ENCODE measurements around the gene TIMP2. TPM values are rescaled to one million over a fixed set of nuclear protein-coding genes. Genes with fewer than 3 reads are reported as not detected.
"Not testable (repeated sequence)": the region's sequence is repeated elsewhere in the genome, so short reads cannot be mapped to it uniquely, and the experiment has no call there.

The TIMP2 gene
- total RNA-seq, 1 donor from 2014 or later, result 0.84 TPM

- Mint-ChIP-seq H3K27ac (no peak overlapping the region), H3K36me3 (ENCODE audit: low read depth) (no peaks in the 10 kb centered on the region), H3K4me1 (ENCODE audit: low read depth) (no peaks in the 10 kb centered on the region), H3K4me3 (ENCODE audit: low read depth) (no peak overlapping the region), H3K27me3 (ENCODE audit: low read depth) (no peaks in the 10 kb centered on the region), H3K9me3 (peaks cover 17% of the 10 kb centered on the region)
- intact Hi-C loops (cut with micrococcal nuclease), result no loop called here
- DNase-seq (ENCODE audit: low spot score), result no peak
Measured at GRCh38 chr17:78950870-78951269, 25.7 kb upstream of the TIMP2 start.

GRCh38 chr17:78947235-78948149 lies 22.3 kb upstream of the TIMP2 start:
- DNase-seq (ENCODE audit: low spot score), result no peak
- Mint-ChIP-seq H3K4me1 (ENCODE audit: low read depth) (no peaks in the 10 kb centered on the region), H3K9me3 (peaks cover 17% of the 10 kb centered on the region), H3K27ac (no peak overlapping the region), H3K27me3 (ENCODE audit: low read depth) (no peaks in the 10 kb centered on the region), H3K36me3 (ENCODE audit: low read depth) (no peaks in the 10 kb centered on the region), H3K4me3 (ENCODE audit: low read depth) (no peak overlapping the region)
- intact Hi-C loops (cut with micrococcal nuclease), result no loop called here

- Mint-ChIP-seq H3K4me3 (ENCODE audit: low read depth) (no peak overlapping the region), H3K9me3 (peaks cover 17% of the 10 kb centered on the region), H3K4me1 (ENCODE audit: low read depth) (no peaks in the 10 kb centered on the region), H3K36me3 (ENCODE audit: low read depth) (no peaks in the 10 kb centered on the region), H3K27ac (no peak overlapping the region), H3K27me3 (ENCODE audit: low read depth) (no peaks in the 10 kb centered on the region)
- intact Hi-C loops (cut with micrococcal nuclease), result no loop called here
- DNase-seq (ENCODE audit: low spot score), result no peak
Measured at GRCh38 chr17:78946631-78947030, 21.4 kb upstream of the TIMP2 start.

- no peaks in the 10 kb centered on the region for H3K36me3 Mint-ChIP-seq (ENCODE audit: low read depth)
- H3K4me1 Mint-ChIP-seq (ENCODE audit: low read depth), result no peaks in the 10 kb centered on the region
- no peaks in the 10 kb centered on the region for H3K27me3 Mint-ChIP-seq (ENCODE audit: low read depth)
- peaks cover 14% of the 10 kb centered on the region for H3K9me3 Mint-ChIP-seq
- DNase-seq (ENCODE audit: low spot score), result no peak
- no peak overlapping the region for H3K4me3 Mint-ChIP-seq (ENCODE audit: low read depth)
- intact Hi-C loops (cut with micrococcal nuclease), result no loop called here
- H3K27ac Mint-ChIP-seq, result no peak overlapping the region
Measured at GRCh38 chr17:78946131-78946530, 20.9 kb upstream of the TIMP2 start.

GRCh38 chr17:78945455-78945854 lies 20.3 kb upstream of the TIMP2 start:
- H3K4me1 Mint-ChIP-seq (ENCODE audit: low read depth); H3K27ac Mint-ChIP-seq; H3K27me3 Mint-ChIP-seq (ENCODE audit: low read depth); DNase-seq (ENCODE audit: low spot score); H3K4me3 Mint-ChIP-seq (ENCODE audit: low read depth); intact Hi-C loops (cut with micrococcal nuclease); H3K36me3 Mint-ChIP-seq (ENCODE audit: low read depth); H3K9me3 Mint-ChIP-seq: not testable (repeated sequence)

GRCh38 chr17:78944956-78945355 lies 19.8 kb upstream of the TIMP2 start:
- DNase-seq (ENCODE audit: low spot score), result no peak
- no peaks in the 10 kb centered on the region for H3K4me1 Mint-ChIP-seq (ENCODE audit: low read depth)
- H3K36me3 Mint-ChIP-seq (ENCODE audit: low read depth), result no peaks in the 10 kb centered on the region
- no peak overlapping the region for H3K27ac Mint-ChIP-seq
- no peaks in the 10 kb centered on the region for H3K27me3 Mint-ChIP-seq (ENCODE audit: low read depth)
- H3K4me3 Mint-ChIP-seq (ENCODE audit: low read depth), result no peak overlapping the region
- peaks cover 2% of the 10 kb centered on the region for H3K9me3 Mint-ChIP-seq
- intact Hi-C loops (cut with micrococcal nuclease), result no loop called here

- Mint-ChIP-seq H3K9me3 (no peaks in the 10 kb centered on the region), H3K4me1 (ENCODE audit: low read depth) (no peaks in the 10 kb centered on the region), H3K27me3 (ENCODE audit: low read depth) (no peaks in the 10 kb centered on the region), H3K36me3 (ENCODE audit: low read depth) (no peaks in the 10 kb centered on the region), H3K27ac (no peak overlapping the region), H3K4me3 (ENCODE audit: low read depth) (no peak overlapping the region)
- no peak for DNase-seq (ENCODE audit: low spot score)
- intact Hi-C loops (cut with micrococcal nuclease), result no loop called here
Measured at GRCh38 chr17:78944026-78944425, 18.8 kb upstream of the TIMP2 start.

GRCh38 chr17:78940708-78941107 lies 15.5 kb upstream of the TIMP2 start:
- H3K27me3 Mint-ChIP-seq (ENCODE audit: low read depth), result peaks cover under 1% of the 10 kb centered on the region
- no peaks in the 10 kb centered on the region for H3K4me1 Mint-ChIP-seq (ENCODE audit: low read depth)
- H3K4me3 Mint-ChIP-seq (ENCODE audit: low read depth), result no peak overlapping the region
- no peak for DNase-seq (ENCODE audit: low spot score)
- no peak overlapping the region for H3K27ac Mint-ChIP-seq
- H3K9me3 Mint-ChIP-seq, result no peaks in the 10 kb centered on the region
- intact Hi-C loops (cut with micrococcal nuclease), result no loop called here
- no peaks in the 10 kb centered on the region for H3K36me3 Mint-ChIP-seq (ENCODE audit: low read depth)

GRCh38 chr17:78940258-78940657 lies 15.1 kb upstream of the TIMP2 start:
- DNase-seq (ENCODE audit: low spot score), result no peak
- no peak overlapping the region for H3K4me3 Mint-ChIP-seq (ENCODE audit: low read depth)
- H3K27ac Mint-ChIP-seq, result no peak overlapping the region

GRCh38 chr17:78939615-78940014 lies 14.4 kb upstream of the TIMP2 start:
- intact Hi-C loops (cut with micrococcal nuclease), result no loop called here
- H3K4me1 Mint-ChIP-seq (ENCODE audit: low read depth), result no peaks in the 10 kb centered on the region
- H3K27ac Mint-ChIP-seq, result no peak overlapping the region
- no peak overlapping the region for H3K4me3 Mint-ChIP-seq (ENCODE audit: low read depth)
- DNase-seq (ENCODE audit: low spot score), result no peak
- H3K9me3 Mint-ChIP-seq, result no peaks in the 10 kb centered on the region
- peaks cover 3% of the 10 kb centered on the region for H3K27me3 Mint-ChIP-seq (ENCODE audit: low read depth)
- no peaks in the 10 kb centered on the region for H3K36me3 Mint-ChIP-seq (ENCODE audit: low read depth)

More at GRCh38 chr17:78940258-78940657, 15.1 kb upstream of the TIMP2 start:
- Mint-ChIP-seq H3K4me1 (ENCODE audit: low read depth) (no peaks in the 10 kb centered on the region), H3K9me3 (no peaks in the 10 kb centered on the region), H3K36me3 (ENCODE audit: low read depth) (no peaks in the 10 kb centered on the region), H3K27me3 (ENCODE audit: low read depth) (peaks cover 3% of the 10 kb centered on the region)
- intact Hi-C loops (cut with micrococcal nuclease), result no loop called here

- no peak overlapping the region for H3K4me3 Mint-ChIP-seq (ENCODE audit: low read depth)
- peaks cover 3% of the 10 kb centered on the region for H3K27me3 Mint-ChIP-seq (ENCODE audit: low read depth)
- no peak for DNase-seq (ENCODE audit: low spot score)
- intact Hi-C loops (cut with micrococcal nuclease), result no loop called here
- H3K27ac Mint-ChIP-seq, result no peak overlapping the region
- no peaks in the 10 kb centered on the region for H3K9me3 Mint-ChIP-seq
- peaks cover 3% of the 10 kb centered on the region for H3K4me1 Mint-ChIP-seq (ENCODE audit: low read depth)
- H3K36me3 Mint-ChIP-seq (ENCODE audit: low read depth), result no peaks in the 10 kb centered on the region
Measured at GRCh38 chr17:78937561-78937960, 12.4 kb upstream of the TIMP2 start.

GRCh38 chr17:78935419-78936323 lies 10.5 kb upstream of the TIMP2 start:
- Mint-ChIP-seq H3K9me3 (no peaks in the 10 kb centered on the region), H3K4me3 (ENCODE audit: low read depth) (no peak overlapping the region), H3K4me1 (ENCODE audit: low read depth) (peaks cover 3% of the 10 kb centered on the region), H3K36me3 (ENCODE audit: low read depth) (no peaks in the 10 kb centered on the region), H3K27me3 (ENCODE audit: low read depth) (peaks cover 3% of the 10 kb centered on the region), H3K27ac (no peak overlapping the region)
- intact Hi-C loops (cut with micrococcal nuclease), result no loop called here
- no peak for DNase-seq (ENCODE audit: low spot score)
